Central memory CD8-positive, alpha-beta T cell (primary cell): ENCODE measurements around the gene GUCY1B1.

Experiments used
- ATAC-seq: fragments of 150-1000 bp; cut with Tn5 transposase; replicated peaks from 2 replicates; pipeline ENCODE4 v1.10.0; 2022; ENCODE audit warnings: mild to moderate bottlenecking, moderate FRiP score, moderate number of reproducible peaks; ENCODE audit not compliant: poor library complexity, severe bottlenecking; ENCODE audit errors: extremely low read depth
- DNase-seq, 2 donors: peaks; one replicate each; pipeline ENCODE4 v3.0.0; 2021; ENCODE audit warnings: low spot score in 2 of 2
- H3K27ac Mint-ChIP-seq: one replicate; pipeline ENCODE4 v1.8.0; 2022; ENCODE audit warnings: low read depth, mild to moderate bottlenecking, moderate library complexity, mixed read lengths
- H3K27me3 Mint-ChIP-seq: one replicate; pipeline ENCODE4 v1.8.0; 2022; ENCODE audit warnings: mixed read lengths
- H3K36me3 Mint-ChIP-seq: one replicate; pipeline ENCODE4 v1.8.0; 2022; ENCODE audit warnings: mild to moderate bottlenecking, moderate library complexity, mixed read lengths; ENCODE audit not compliant: insufficient read depth
- H3K4me1 Mint-ChIP-seq: one replicate; pipeline ENCODE4 v1.8.0; 2022; ENCODE audit warnings: mixed read lengths
- H3K4me3 Mint-ChIP-seq: one replicate; pipeline ENCODE4 v1.8.0; 2022; ENCODE audit warnings: mild to moderate bottlenecking, moderate library complexity, mixed read lengths
- H3K9me3 Mint-ChIP-seq: one replicate; pipeline ENCODE4 v1.8.0; 2022; ENCODE audit warnings: mixed read lengths

Gene GUCY1B1

GRCh38 chr4:155742310-155743015 is 16.4 kb upstream of the GUCY1B1 start:
- H3K36me3 Mint-ChIP-seq = no peaks in the 10 kb centered on the region
- no peaks in the 10 kb centered on the region for H3K27me3 Mint-ChIP-seq
- no peak overlapping the region for H3K4me3 Mint-ChIP-seq
- DNase-seq (no peak), ATAC-seq (no peak)
- no peak overlapping the region for H3K27ac Mint-ChIP-seq
- H3K4me1 Mint-ChIP-seq = no peaks in the 10 kb centered on the region
- H3K9me3 Mint-ChIP-seq = no peaks in the 10 kb centered on the region

- DNase-seq (no peak), ATAC-seq (no peak)
- no peaks in the 10 kb centered on the region for H3K9me3 Mint-ChIP-seq
- no peaks in the 10 kb centered on the region for H3K36me3 Mint-ChIP-seq
- H3K27ac Mint-ChIP-seq = no peak overlapping the region
- H3K27me3 Mint-ChIP-seq = no peaks in the 10 kb centered on the region
- no peak overlapping the region for H3K4me3 Mint-ChIP-seq
- no peaks in the 10 kb centered on the region for H3K4me1 Mint-ChIP-seq
Measured at GRCh38 chr4:155745984-155746383, 12.8 kb upstream of the GUCY1B1 start.

- H3K27me3 Mint-ChIP-seq = no peaks in the 10 kb centered on the region
- DNase-seq = no peak
- no peak for ATAC-seq
- H3K4me3 Mint-ChIP-seq = no peak overlapping the region
- H3K9me3 Mint-ChIP-seq = no peaks in the 10 kb centered on the region
- no peaks in the 10 kb centered on the region for H3K36me3 Mint-ChIP-seq
- H3K27ac Mint-ChIP-seq = no peak overlapping the region
- no peaks in the 10 kb centered on the region for H3K4me1 Mint-ChIP-seq
Measured at GRCh38 chr4:155748039-155748438, 10.8 kb upstream of the GUCY1B1 start.

GRCh38 chr4:155749041-155749440 is 9.8 kb upstream of the GUCY1B1 start:
- no peaks in the 10 kb centered on the region for H3K36me3 Mint-ChIP-seq
- H3K4me1 Mint-ChIP-seq = no peaks in the 10 kb centered on the region
- DNase-seq = no peak
- H3K4me3 Mint-ChIP-seq = no peak overlapping the region
- H3K27ac Mint-ChIP-seq = no peak overlapping the region
- no peak for ATAC-seq
- no peaks in the 10 kb centered on the region for H3K9me3 Mint-ChIP-seq
- H3K27me3 Mint-ChIP-seq = no peaks in the 10 kb centered on the region

DNA sequence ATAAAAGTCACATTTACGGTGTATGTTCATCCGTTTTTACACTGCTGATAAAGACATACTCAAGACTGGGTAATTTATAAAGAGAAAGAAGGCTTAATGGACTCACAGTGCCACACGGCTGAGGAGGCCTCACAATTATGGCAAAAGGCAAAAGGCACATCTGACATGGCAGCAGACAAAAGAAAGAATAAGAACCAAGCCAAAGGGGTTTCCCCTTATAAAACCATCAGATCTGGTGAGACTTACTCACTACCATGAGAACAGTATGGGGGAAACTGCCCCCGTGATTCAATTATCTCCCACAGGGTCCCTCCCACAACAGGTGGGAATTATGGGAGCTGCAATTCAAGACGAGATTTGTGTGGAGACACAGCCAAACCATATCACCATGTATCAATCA is 7.3 kb upstream of the GUCY1B1 start:
- Mint-ChIP-seq H3K9me3 (no peaks in the 10 kb centered on the region), H3K27me3 (no peaks in the 10 kb centered on the region), H3K27ac (no peak overlapping the region), H3K36me3 (no peaks in the 10 kb centered on the region), H3K4me1 (no peaks in the 10 kb centered on the region), H3K4me3 (no peak overlapping the region)
- DNase-seq = no peak
- no peak for ATAC-seq

DNA sequence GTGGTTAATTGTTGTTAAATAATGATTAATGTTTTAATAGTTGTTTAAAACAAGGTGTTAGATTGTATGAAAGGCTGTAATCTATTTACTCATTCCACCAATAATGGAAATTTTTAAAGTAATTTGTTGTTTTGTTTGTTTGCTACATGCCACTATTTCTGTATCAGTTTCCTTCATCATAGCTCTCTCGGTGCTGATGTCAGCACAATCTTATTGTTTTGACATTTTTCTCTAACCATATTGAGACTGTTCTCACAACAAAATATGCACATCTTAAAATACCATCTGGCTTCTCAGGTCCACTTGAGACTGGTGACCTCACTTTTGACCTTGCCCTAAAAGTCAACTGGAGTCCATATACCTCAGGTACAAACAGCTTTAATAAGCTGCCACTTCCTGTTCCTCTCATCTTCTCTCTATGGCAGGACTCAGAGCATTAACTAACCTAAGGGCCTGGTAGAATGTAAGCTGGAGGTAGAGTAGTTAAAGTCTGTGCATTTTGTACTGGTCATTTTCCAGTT is 1.0 kb upstream of the GUCY1B1 start:
- Mint-ChIP-seq H3K27ac (no peak overlapping the region), H3K27me3 (peaks cover 23% of the 10 kb centered on the region), H3K4me3 (no peak overlapping the region), H3K9me3 (peaks cover 5% of the 10 kb centered on the region), H3K36me3 (no peaks in the 10 kb centered on the region), H3K4me1 (no peaks in the 10 kb centered on the region)
- ATAC-seq (no peak), DNase-seq (no peak)

GRCh38 chr4:155759372-155760252 is 791 bp downstream of the GUCY1B1 start:
- Mint-ChIP-seq H3K4me1 (no peaks in the 10 kb centered on the region), H3K9me3 (peaks cover 5% of the 10 kb centered on the region), H3K27ac (no peak overlapping the region), H3K36me3 (no peaks in the 10 kb centered on the region), H3K4me3 (no peak overlapping the region), H3K27me3 (peaks cover 23% of the 10 kb centered on the region)
- ATAC-seq (no peak), DNase-seq (no peak)

- H3K4me3 Mint-ChIP-seq = no peak overlapping the region
- no peaks in the 10 kb centered on the region for H3K36me3 Mint-ChIP-seq
- DNase-seq = no peak
- no peak for ATAC-seq
- H3K9me3 Mint-ChIP-seq = peaks cover 5% of the 10 kb centered on the region
- H3K27ac Mint-ChIP-seq = no peak overlapping the region
- no peaks in the 10 kb centered on the region for H3K4me1 Mint-ChIP-seq
- peaks cover 23% of the 10 kb centered on the region for H3K27me3 Mint-ChIP-seq
Measured at GRCh38 chr4:155761047-155761446, 2.2 kb downstream of the GUCY1B1 start.

GRCh38 chr4:155761916-155762315 is 3.1 kb downstream of the GUCY1B1 start:
- Mint-ChIP-seq H3K27ac (no peak overlapping the region), H3K4me1 (no peaks in the 10 kb centered on the region), H3K4me3 (no peak overlapping the region), H3K36me3 (no peaks in the 10 kb centered on the region), H3K27me3 (peaks cover 23% of the 10 kb centered on the region), H3K9me3 (peaks cover 5% of the 10 kb centered on the region)
- ATAC-seq = no peak
- no peak for DNase-seq

GRCh38 chr4:155762334-155762733 is 3.5 kb downstream of the GUCY1B1 start:
- Mint-ChIP-seq H3K9me3 (peaks cover 5% of the 10 kb centered on the region), H3K4me1 (no peaks in the 10 kb centered on the region), H3K27me3 (peaks cover 23% of the 10 kb centered on the region), H3K4me3 (no peak overlapping the region), H3K36me3 (no peaks in the 10 kb centered on the region), H3K27ac (no peak overlapping the region)
- ATAC-seq (no peak), DNase-seq (no peak)

DNA sequence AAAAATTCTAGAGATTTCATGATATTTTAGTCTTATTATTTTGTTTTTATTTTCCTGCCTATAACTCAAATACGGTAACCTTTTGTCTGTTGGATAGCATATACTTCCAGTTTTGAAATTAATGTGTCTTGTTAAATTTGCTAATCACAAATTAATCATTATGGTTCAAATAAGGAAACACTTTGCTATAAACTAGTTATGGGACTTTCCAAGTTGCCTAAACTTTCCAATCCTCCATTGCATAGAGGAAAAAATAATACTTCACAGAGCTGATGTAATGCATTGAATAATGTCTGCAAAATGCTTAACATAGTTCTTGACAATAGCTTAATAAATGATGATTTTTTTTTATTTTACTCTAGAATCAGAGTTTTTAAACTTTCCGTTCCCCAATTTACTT is 4.7 kb downstream of the GUCY1B1 start:
- Mint-ChIP-seq H3K9me3 (no peaks in the 10 kb centered on the region), H3K27ac (no peak overlapping the region)
- no peak for ATAC-seq

GRCh38 chr4:155765149-155765548 is 6.3 kb downstream of the GUCY1B1 start:
- DNase-seq (no peak), ATAC-seq (no peak)
- no peaks in the 10 kb centered on the region for H3K9me3 Mint-ChIP-seq
- H3K4me1 Mint-ChIP-seq = no peaks in the 10 kb centered on the region
- H3K36me3 Mint-ChIP-seq = no peaks in the 10 kb centered on the region
- H3K4me3 Mint-ChIP-seq = no peak overlapping the region
- H3K27me3 Mint-ChIP-seq = peaks cover 8% of the 10 kb centered on the region
- H3K27ac Mint-ChIP-seq = no peak overlapping the region

More for the DNA sequence above, 4.7 kb downstream of the GUCY1B1 start:
- Mint-ChIP-seq H3K4me1 (no peaks in the 10 kb centered on the region), H3K27me3 (peaks cover 13% of the 10 kb centered on the region), H3K36me3 (no peaks in the 10 kb centered on the region), H3K4me3 (no peak overlapping the region)
- DNase-seq = no peak

- H3K4me1 Mint-ChIP-seq = no peaks in the 10 kb centered on the region
- H3K36me3 Mint-ChIP-seq = no peaks in the 10 kb centered on the region
- H3K4me3 Mint-ChIP-seq = no peak overlapping the region
- ATAC-seq (no peak), DNase-seq (no peak)
- H3K9me3 Mint-ChIP-seq = no peaks in the 10 kb centered on the region
- no peaks in the 10 kb centered on the region for H3K27me3 Mint-ChIP-seq
- no peak overlapping the region for H3K27ac Mint-ChIP-seq
Measured at GRCh38 chr4:155766622-155767021, 7.8 kb downstream of the GUCY1B1 start.
